CD4-positive, alpha-beta T cell treated with Interleukin-21 for 1 hour (primary cell): ENCODE data around the gene SCYL1.

ENCODE experiments used
- DNase-seq: peaks from one replicate; pipeline ENCODE4 v3.0.0-alpha.2; 2020

SCYL1 gene

GRCh38 chr11:65537620-65538231 is 12.8 kb downstream of the SCYL1 start:
- DNase-seq = no peak

- no peak for DNase-seq
These were observed 13.5 kb downstream of the SCYL1 start for GRCh38 chr11:65538232-65538914.

- DNase-seq = no peak
These were observed 14.2 kb downstream of the SCYL1 start for GRCh38 chr11:65538915-65539743.

- DNase-seq = no peak
These were observed 14.9 kb downstream of the SCYL1 start for GRCh38 chr11:65539744-65540289.

GRCh38 chr11:65540290-65541092 is 15.6 kb downstream of the SCYL1 start:
- DNase-seq = peak; percentile 92

- no peak for DNase-seq
These were observed 16.5 kb downstream of the SCYL1 start for GRCh38 chr11:65541093-65541982.

GRCh38 chr11:65542738-65543390 is 18.0 kb downstream of the SCYL1 start:
- DNase-seq = no peak

- no peak for DNase-seq
These were observed 21.0 kb downstream of the SCYL1 start for GRCh38 chr11:65545853-65546216.

- DNase-seq = peak; percentile 98
These were observed 21.5 kb downstream of the SCYL1 start for GRCh38 chr11:65546217-65546958.

GRCh38 chr11:65547446-65548125 is 22.7 kb downstream of the SCYL1 start:
- DNase-seq = peak; percentile 68

GRCh38 chr11:65548395-65548794 is 23.5 kb downstream of the SCYL1 start:
- DNase-seq = no peak

GRCh38 chr11:65549096-65549495 is 24.2 kb downstream of the SCYL1 start:
- no peak for DNase-seq

GRCh38 chr11:65551572-65552387 is 26.9 kb downstream of the SCYL1 start:
- peak; percentile 73 for DNase-seq

- no peak for DNase-seq
These were observed 27.6 kb downstream of the SCYL1 start for GRCh38 chr11:65552388-65552951.

- peak; percentile 88 for DNase-seq
These were observed 28.6 kb downstream of the SCYL1 start for GRCh38 chr11:65553301-65554001.

GRCh38 chr11:65554057-65554818 is 29.4 kb downstream of the SCYL1 start:
- no peak for DNase-seq

- no peak for DNase-seq
These were observed 30.1 kb downstream of the SCYL1 start for GRCh38 chr11:65554842-65555430.
